ENCODE results near the gene SLC38A10. TPM values are rescaled to one million over a fixed set of nuclear protein-coding genes. Genes with fewer than 3 reads are reported as not detected.

SLC38A10 gene
- total and polyA plus RNA-seq, 2 of the 4 experiments (the other 2 are of a cell fraction): 12.7 to 46.7 TPM

GRCh38 chr17:81276781-81277180 is 18.3 kb downstream of the SLC38A10 start:
- TF ChIP-seq MXI1 (IDR thresholded peaks at IDR 0.05; ENCODE audit: borderline replicate concordance, low read depth, low read length) (no peak), SMC3 (IDR thresholded peaks at IDR 0.05; ENCODE audit: low read depth, low read length) (no peak), RAD21 (IDR thresholded peaks at IDR 0.05; ENCODE audit: low read length) (no peak), RFX5 (IDR thresholded peaks at IDR 0.05; ENCODE audit: low read depth, low read length) (no peak), FOS (IDR thresholded peaks at IDR 0.05; ENCODE audit: low read depth, low read length) (no peak), POLR2A (IDR thresholded peaks at IDR 0.05; ENCODE audit: low read depth, low read length) (no peak)
- no peak overlapping the region; the same call in 1 of the 2 replicates for H3K23ac ChIP-seq (ENCODE audit: low read depth, low read length)
- ATAC-seq (ENCODE audit: low read depth) (no peak), DNase-seq (no peak)
- no peaks in the 10 kb centered on the region for H3K27me3 ChIP-seq (ENCODE audit: control insufficient read depth, insufficient read depth, low read length)
- no peak overlapping the region for H4K5ac ChIP-seq (ENCODE audit: low read depth, low read length)
- H3K4me3 ChIP-seq (ENCODE audit: insufficient read depth, low read depth, low read length): no peak overlapping the region
- H2AK9ac ChIP-seq (replicated peaks; ENCODE audit: low read depth, low read length, poor library complexity): peak overlapping the region; percentile 34
- no peaks in the 10 kb centered on the region for H3K9me1 ChIP-seq (ENCODE audit: insufficient read depth, low read length)
- CTCF ChIA-PET: no interaction called here
- H2BK5ac ChIP-seq (ENCODE audit: low read depth, low read length, poor library complexity, severe bottlenecking): no peak overlapping the region
- H3K36me3 ChIP-seq (ENCODE audit: control insufficient read depth, insufficient read depth, low read length): peaks cover 59% of the 10 kb centered on the region
- H3K56ac ChIP-seq (ENCODE audit: extremely low read depth, insufficient read depth, low read length): no peak overlapping the region
- POLR2A ChIA-PET (ENCODE audit: unreplicated experiment): no interaction called here
- peaks cover 7 to 37% of the 10 kb centered on the region in 2 experiments for H3K79me1 ChIP-seq (ENCODE audit: low read depth in 1 of 2, low read length in 2 of 2)
- H3K27ac ChIP-seq (ENCODE audit: insufficient read depth, low read length): no peak overlapping the region
- no peak overlapping the region for H2BK20ac ChIP-seq (ENCODE audit: low read depth, low read length)
- H3K18ac ChIP-seq (ENCODE audit: low read depth, low read length): no peak overlapping the region
- no peak overlapping the region for H2BK15ac ChIP-seq (ENCODE audit: low read depth, low read length)
- 90% methylated on average over 6 of the region's 11 CpGs; no CpG with 5 or more reads in 1 of the 2 experiments for WGBS, 2 experiments (ENCODE audit: extremely low coverage in 2 of 2, insufficient read length in 1 of 2)
- peak overlapping the region; percentile 24; the same call in 1 of the 2 replicates for H3K4me2 ChIP-seq (ENCODE audit: low read depth, low read length)
- no peak overlapping the region for H3K14ac ChIP-seq (replicated peaks; ENCODE audit: low read depth, low read length)
- H3K9me3 ChIP-seq (ENCODE audit: control insufficient read depth, insufficient read depth, low read length): no peaks in the 10 kb centered on the region
- H4K91ac ChIP-seq (ENCODE audit: insufficient read depth, low read depth, low read length): no peak overlapping the region
- H4K8ac ChIP-seq (ENCODE audit: low read depth in 2 of 2, low read length in 2 of 2): no peak overlapping the region
- peaks cover 11% of the 10 kb centered on the region for H3K4me1 ChIP-seq (ENCODE audit: control insufficient read depth, insufficient read depth, low read length)
- H2BK120ac ChIP-seq (ENCODE audit: low read depth, low read length): no peak overlapping the region
- peak overlapping the region; percentile 76; the same call in 1 of the 2 replicates for H2AK5ac ChIP-seq (ENCODE audit: low read depth, low read length)
- no TSS peak for BruUV-seq (replicated peaks)
- H2AFZ ChIP-seq (replicated peaks; ENCODE audit: low read length, poor library complexity): peak overlapping the region; percentile 27
- H3K9ac ChIP-seq (ENCODE audit: low read depth, low read length): no peak overlapping the region
- peaks cover 22% of the 10 kb centered on the region for H4K20me1 ChIP-seq (ENCODE audit: insufficient read depth, low read length)
- H3K4ac ChIP-seq (ENCODE audit: low read depth, low read length): no peak overlapping the region
- intact Hi-C loops (cut with micrococcal nuclease): no loop called here
- in situ Hi-C loops (cut with MboI; ENCODE audit: low sequenced_read_pairs): no loop called here
- dilution Hi-C loops (cut with HindIII; ENCODE audit: low sequenced_read_pairs, unreplicated experiment): no loop called here

Measured in IMR-90 (cell line).